K562 (cell line): ENCODE data around the gene BPTF. TPM values are rescaled to one million over a fixed set of nuclear protein-coding genes. Genes with fewer than 3 reads are reported as not detected.

Experiments used
- ATF7 ChIP-seq: fragments of 450-650 bp; IDR thresholded peaks from 2 replicates; pipeline ENCODE4 v1.7.1; 2014; ENCODE audit warnings: mild to moderate bottlenecking, moderate library complexity
- CBFA2T3 ChIP-seq: fragments of 450-650 bp; IDR thresholded peaks from 2 replicates; pipeline ENCODE4 v1.6.1; 2017
- CHD4 ChIP-seq: fragments of 200-600 bp; sonication (generic); IDR thresholded peaks from 3 replicates; pipeline ENCODE4 v1.6.1; 2012; ENCODE audit warnings: low read depth, mild to moderate bottlenecking, mixed read lengths, low read length, inconsistent platforms; ENCODE audit not compliant: insufficient read depth, insufficient replicate concordance, poor library complexity, severe bottlenecking
- ESRRA ChIP-seq: fragments of 450-650 bp; IDR thresholded peaks from 2 replicates; pipeline ENCODE4 v1.6.1; 2014; ENCODE audit warnings: low read depth, mild to moderate bottlenecking, moderate library complexity, borderline replicate concordance
- FOXJ3 ChIP-seq: sonication (generic); formaldehyde crosslinking; IDR thresholded peaks from 2 replicates; pipeline ENCODE4 v1.4.0; 2020; ENCODE audit warnings: mild to moderate bottlenecking, missing genetic modification reagents
- KDM1A ChIP-seq, 2 experiments: fragments of 450-650 bp; IDR thresholded peaks; 2 replicates each; pipeline ENCODE4 v1.6.1; 2016; ENCODE audit warnings: mild to moderate bottlenecking in 2 of 2
- L3MBTL2 ChIP-seq: fragments of 450-650 bp; IDR thresholded peaks from 2 replicates; pipeline ENCODE4 v1.6.1; 2016; ENCODE audit warnings: mild to moderate bottlenecking, moderate library complexity
- NR4A1 ChIP-seq, 2 experiments: fragments of 250-450 bp in 1 of 2; fragments of 450-650 bp in 1 of 2; sonication (Bioruptor Pico) in 1 of 2; IDR thresholded peaks; 2 replicates each; pipeline versions ENCODE4 v1.4.0 to v1.6.1; 2016 to 2020; ENCODE audit warnings: mild to moderate bottlenecking in 2 of 2, missing compliant biosample characterization in 1 of 2, missing genetic modification characterization in 1 of 2, moderate library complexity in 1 of 2
- PCBP1 ChIP-seq: fragments of 200-400 bp; formaldehyde crosslinking; IDR thresholded peaks from 2 replicates; pipeline ENCODE4 v1.6.1; 2018; ENCODE audit warnings: mild to moderate bottlenecking, low read depth, low read length; ENCODE audit not compliant: poor library complexity, severe bottlenecking
- PHB ChIP-seq: fragments of 250-450 bp; sonication (Bioruptor Pico); IDR thresholded peaks from 2 replicates; pipeline ENCODE4 v1.5.0; 2021
- RAD21 ChIP-seq, 2 experiments: fragments of 250-450 bp in 1 of 2; fragments of 450-650 bp in 1 of 2; sonication (Bioruptor Pico) in 1 of 2; formaldehyde crosslinking in 1 of 2; IDR thresholded peaks in 1 of 2; conservative IDR thresholded peaks in 1 of 2; 2 replicates each; pipeline versions ENCODE4 v1.4.0 to v1.8.0; 2020 to 2022; ENCODE audit warnings: mild to moderate bottlenecking in 2 of 2, moderate library complexity in 1 of 2
- SREBF1 ChIP-seq: fragments of 150-350 bp; IDR thresholded peaks from 2 replicates; pipeline ENCODE4 v1.6.1; 2014; ENCODE audit warnings: antibody characterized with exemption, low read depth, low read length, borderline replicate concordance
- THAP12 ChIP-seq: fragments of 250-450 bp; sonication (Bioruptor Pico); IDR thresholded peaks from 2 replicates; pipeline ENCODE4 v1.9.0; 2021; ENCODE audit warnings: mild to moderate bottlenecking, inconsistent platforms
- YY1 ChIP-seq, 3 experiments: IDR thresholded peaks; 2 replicates each; pipeline ENCODE4 v1.6.1; 2011; ENCODE audit warnings: low read length in 2 of 3, mild to moderate bottlenecking in 2 of 3, moderate library complexity in 2 of 3, borderline replicate concordance in 1 of 3, control low read depth in 1 of 3, low read depth in 1 of 3; ENCODE audit not compliant: insufficient read depth in 3 of 3, insufficient replicate concordance in 2 of 3, control insufficient read depth in 1 of 3, insufficient read length in 1 of 3; ENCODE audit errors: extremely low read depth in 1 of 3
- ZBTB7A ChIP-seq: IDR thresholded peaks from 2 replicates; pipeline ENCODE4 v1.6.1; 2011; ENCODE audit warnings: low read depth, mild to moderate bottlenecking, low read length, moderate library complexity, borderline replicate concordance; ENCODE audit not compliant: control insufficient read depth
- ZNF354B ChIP-seq: fragments of 250-450 bp; sonication (Bioruptor Pico); IDR thresholded peaks from 2 replicates; pipeline ENCODE4 v1.4.0; 2020
- ZNF592 ChIP-seq: fragments of 450-650 bp; IDR thresholded peaks from 2 replicates; pipeline ENCODE4 v1.6.1; 2017; ENCODE audit warnings: antibody characterized with exemption, mild to moderate bottlenecking
- polyA plus RNA-seq, 8 experiments: library from polyadenylated mRNA; depleted of rRNA in 4 of 8; stranded (reverse) in 5 of 8; unstranded in 3 of 8; fragments of >200 nt; fragmentation: Nextera tagmentation in 2 of 8; fragmentation: Illumina TruSeq in 1 of 8; extraction: Ambion mirVana in 2 of 8; extraction: Trizol in 1 of 8; gene quantifications; 2 replicates each; pipeline versions ENCODE4 v1.2.1 to v1.2.3, GENCODE V29; 2011 to 2014; ENCODE audit warnings: inconsistent platforms in 1 of 8, missing spikeins in 1 of 8
- total RNA-seq, 7 experiments: library from RNA; depleted of rRNA in 6 of 7; stranded (reverse); fragments of >200 nt in 6 of 7; fragmentation: Illumina TruSeq in 2 of 7; extraction: Trizol in 2 of 7; gene quantifications; 2 replicates each; pipeline versions ENCODE4 v1.2.1 to v1.2.3, GENCODE V29; 2011 to 2021; ENCODE audit warnings: low replicate concordance in 1 of 7
- TF ChIP-seq, protein P1 (sequence below): sonication (generic); formaldehyde crosslinking; IDR thresholded peaks from 2 replicates; pipeline ENCODE4 v1.8.1; 2023; ENCODE audit warnings: mild to moderate bottlenecking, missing genetic modification reagents, moderate library complexity

Gene BPTF
- total and polyA plus RNA-seq, 9 of the 15 experiments (the other 6 are each of a cell fraction or from before 2014, with no cell fraction given): 12.5 to 52.1 (median 26.9) TPM

- TF ChIP-seq ZNF592 (peak; percentile 48; the same call in 1 of the 2 replicates), RAD21 (CRISPR knock-in tag; conservative IDR thresholded peaks at IDR 0.05 in 1 of 2, IDR thresholded peaks at IDR 0.05 in 1 of 2) (peak; percentile 43 to 66), ESRRA (peak; percentile 83), PCBP1 (no peak), SREBF1 (no peak), L3MBTL2 (0 out of 2 replicates have a peak, but pooled peaks have one; percentile 42), NR4A1 (CRISPR knock-in tag; IDR thresholded peaks at IDR 0.05) (no peak), NR4A1 (tag; IDR thresholded peaks at IDR 0.05) (0 out of 2 replicates have a peak, but pooled peaks have one; percentile 34), KDM1A (IDR thresholded peaks at IDR 0.05) (peak; percentile 77 to 81; a peak in 3 of 4 replicates), ZBTB7A (peak; percentile 91), FOXJ3 (CRISPR knock-in tag) (no peak), CBFA2T3 (peak; percentile 15; the same call in 1 of the 2 replicates), THAP12 (CRISPR knock-in tag) (no peak), PHB (no peak), ZNF354B (CRISPR knock-in tag) (no peak), ATF7 (peak; percentile 71), YY1 (IDR thresholded peaks at IDR 0.05; ENCODE audit: borderline replicate concordance in 1 of 3, control insufficient read depth in 1 of 3, extremely low read depth in 1 of 3, insufficient read depth in 3 of 3, insufficient read length in 1 of 3, insufficient replicate concordance in 2 of 3, low read depth in 1 of 3, low read length in 2 of 3) (no peak), CHD4 (peak; percentile 60)
- TF ChIP-seq, protein P1, sequence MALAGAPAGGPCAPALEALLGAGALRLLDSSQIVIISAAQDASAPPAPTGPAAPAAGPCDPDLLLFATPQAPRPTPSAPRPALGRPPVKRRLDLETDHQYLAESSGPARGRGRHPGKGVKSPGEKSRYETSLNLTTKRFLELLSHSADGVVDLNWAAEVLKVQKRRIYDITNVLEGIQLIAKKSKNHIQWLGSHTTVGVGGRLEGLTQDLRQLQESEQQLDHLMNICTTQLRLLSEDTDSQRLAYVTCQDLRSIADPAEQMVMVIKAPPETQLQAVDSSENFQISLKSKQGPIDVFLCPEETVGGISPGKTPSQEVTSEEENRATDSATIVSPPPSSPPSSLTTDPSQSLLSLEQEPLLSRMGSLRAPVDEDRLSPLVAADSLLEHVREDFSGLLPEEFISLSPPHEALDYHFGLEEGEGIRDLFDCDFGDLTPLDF: no peak
Measured at GRCh38 chr17:67779098-67779672, 46.1 kb upstream of the BPTF start (continued).
